Thoracic aorta endothelial cell (primary cell): Measurements from ENCODE around the gene FANCG. TPM values are rescaled to one million over a fixed set of nuclear protein-coding genes. Genes with fewer than 3 reads are reported as not detected.

Experiments
- small RNA-seq: library from RNA; depleted of rRNA; stranded (forward); fragments of <200 nt; gene quantifications from one replicate; pipeline ENCODE3, GENCODE V24; 2012
- total RNA-seq: library from RNA; depleted of rRNA; stranded (reverse); fragments of >200 nt; gene quantifications from 2 replicates; pipeline ENCODE4 v1.2.3, GENCODE V29; 2012

FANCG gene
- 31.6 and 39.3 TPM in 2 replicates for total RNA-seq

DNA sequence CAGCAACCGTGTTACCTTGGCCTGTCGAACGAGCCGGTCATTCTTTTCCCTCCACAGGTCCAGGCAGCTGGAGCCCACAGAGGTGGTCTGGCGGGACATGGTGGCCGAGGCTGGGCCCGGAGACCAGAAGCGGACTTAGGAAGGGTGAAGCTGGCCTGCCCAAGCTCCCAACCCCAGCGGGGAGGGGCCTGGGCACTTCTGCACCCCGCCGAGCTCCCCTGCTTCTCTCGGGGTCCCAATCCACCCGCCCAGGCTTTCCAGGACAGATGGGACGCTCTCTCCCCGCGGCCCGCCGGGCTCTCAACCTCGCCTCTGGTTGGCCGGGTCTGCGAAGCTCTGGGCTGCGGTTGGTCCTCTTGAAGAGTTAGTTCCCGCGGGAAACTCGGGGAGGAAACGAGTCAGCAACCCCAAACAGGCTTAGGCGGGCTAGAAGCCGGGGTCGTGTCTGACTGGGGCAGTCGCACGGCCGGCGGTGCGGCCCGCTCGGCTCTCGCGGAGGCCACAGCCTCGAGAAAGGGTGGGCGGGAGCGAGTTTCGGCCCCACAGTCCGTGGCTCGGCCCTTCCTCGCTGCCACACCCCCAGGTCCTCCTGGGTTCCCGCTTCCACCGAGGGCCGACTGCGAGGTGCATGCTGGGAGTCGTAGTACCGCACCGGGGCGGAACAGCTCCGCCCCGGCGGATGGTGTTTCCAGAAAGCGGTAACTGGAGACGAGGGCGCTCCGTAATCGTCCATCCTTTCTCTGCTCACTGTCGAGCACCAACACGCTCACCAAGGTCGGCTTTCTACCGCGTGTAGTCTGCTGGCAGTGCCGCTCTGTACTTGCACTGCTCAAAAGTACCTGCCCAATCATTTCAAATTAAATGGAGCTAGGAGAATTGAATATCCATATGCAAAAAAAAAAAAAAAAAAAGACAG is at the start of gene FANCG:
FANCG (minus strand) TSS at position 517 of the 916 bp plus-strand sequence; CDS start at position 99, 418 bp downstream.

GRCh38 chr9:35115680-35116538 is 36.2 kb upstream of the FANCG start, which contains the start of gene ATOSB:
Gene ATOSB, minus strand, starts transcription at chr9:35115862. Its CDS starts 7,588 bp downstream, at chr9:35108274.

GRCh38 chr9:35102769-35103659 is 23.3 kb upstream of the FANCG start, which contains the start of gene STOML2:
Gene STOML2, minus strand, starts transcription at chr9:35103131. Its CDS starts 37 bp downstream, at chr9:35103094.

DNA sequence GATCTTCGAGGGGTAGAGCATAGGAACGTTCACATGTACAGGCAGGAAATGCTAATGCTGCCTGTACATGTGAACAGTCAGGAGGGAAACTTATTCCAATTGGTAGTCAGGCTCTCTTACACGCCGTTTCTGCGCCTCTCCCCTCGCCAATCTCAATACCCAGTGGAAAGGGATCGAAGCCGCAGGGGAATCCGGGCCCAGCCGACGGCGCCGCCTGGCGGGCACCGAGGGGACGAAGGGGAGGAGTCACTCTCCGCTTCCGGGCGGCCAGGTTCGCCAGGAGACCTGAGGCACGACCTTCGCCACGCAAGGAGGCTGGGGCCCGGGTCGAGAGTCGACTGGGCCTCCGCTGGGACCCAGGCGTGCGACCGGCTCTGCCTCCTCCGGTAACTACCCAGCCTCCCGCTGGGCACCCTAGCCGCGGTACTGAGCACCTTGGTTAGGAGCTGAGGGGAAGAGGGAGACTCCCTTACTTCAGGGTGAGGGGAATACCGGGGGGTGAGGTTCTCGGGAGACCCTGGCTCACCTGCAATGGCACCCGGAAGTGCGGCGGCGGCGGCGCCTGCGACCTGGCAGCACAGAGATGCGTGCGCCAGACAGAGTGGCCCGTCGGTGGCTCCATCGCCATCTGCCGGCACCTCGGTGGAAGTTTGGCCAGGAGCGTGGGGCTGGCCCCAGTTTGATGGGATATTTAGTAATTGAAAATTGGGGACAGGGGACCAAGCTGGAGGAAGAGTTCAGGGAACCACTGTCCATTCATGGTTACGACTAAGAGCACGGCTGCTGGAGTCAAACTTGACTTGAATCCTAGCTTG is 16.5 kb upstream of the FANCG start, which contains the start of gene PIGO:
PIGO (minus strand) TSS at position 557 of the 815 bp plus-strand sequence. CDS start 1,026 bp downstream, outside the sequence.

DNA sequence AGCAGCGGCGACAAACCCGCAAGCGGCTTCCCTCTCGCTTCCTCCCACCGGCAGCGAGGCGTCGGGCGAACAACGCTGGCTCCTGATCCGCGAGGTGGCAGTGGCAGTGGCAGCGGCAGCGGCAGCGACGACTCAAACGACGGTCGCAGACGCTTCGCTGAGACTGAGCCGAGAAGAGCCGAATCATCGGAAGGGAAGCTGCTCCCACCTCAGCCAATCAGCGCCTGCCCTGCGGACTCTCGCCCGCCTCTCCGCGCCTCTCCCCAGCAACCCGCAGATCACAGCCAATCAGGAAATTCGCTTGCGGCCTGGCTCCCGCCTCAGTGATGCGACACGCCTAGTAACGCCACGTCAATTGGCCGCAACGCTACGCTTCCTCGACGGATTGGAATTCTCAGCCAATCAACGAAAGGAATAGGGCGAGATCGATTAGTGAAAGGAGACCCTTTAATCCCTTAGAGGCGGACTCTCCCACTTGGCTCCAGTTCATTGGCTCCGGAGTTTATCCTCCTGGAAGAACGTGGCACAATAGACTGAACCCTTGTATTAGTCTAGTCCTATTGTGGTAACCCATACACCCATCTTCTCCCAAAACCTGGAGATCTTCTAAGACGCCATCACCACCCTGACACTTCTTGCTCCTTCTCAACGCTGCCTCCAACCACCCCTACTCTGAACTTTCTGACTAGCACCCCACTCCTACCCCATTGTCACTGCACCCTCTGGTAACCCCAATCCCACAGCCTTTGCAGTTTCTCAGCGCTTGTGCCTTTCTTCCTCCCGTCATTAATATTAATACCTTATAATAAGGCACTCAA is 7.1 kb downstream of the FANCG start, which contains the start of gene VCP:
VCP (minus strand) TSS at position 165 of the 818 bp plus-strand sequence. CDS start 272 bp downstream, outside the sequence.

Small RNA genes within 50 kb of the gene (small RNA-seq; reads per million reads assigned to genes)
- gene RN7SL338P, result not detected

Other genes starting within 250 kb of the FANCG start
- not detected in 2 replicates for gene PHF24, start 121.7 kb downstream of the FANCG start, total RNA-seq
- gene DNAJB5, start 90.2 kb downstream of the FANCG start, total RNA-seq, result 4.7 and 6.5 TPM in 2 replicates
- 479 and 512 TPM in 2 replicates for gene VCP, start 7.3 kb downstream of the FANCG start, total RNA-seq
- 10.8 and 14.4 TPM in 2 replicates for gene PIGO, start 16.6 kb upstream of the FANCG start, total RNA-seq
- 182 and 192 TPM in 2 replicates for gene STOML2, start 23.2 kb upstream of the FANCG start, total RNA-seq
- 29.8 and 33.2 TPM in 2 replicates for gene ATOSB, start 35.9 kb upstream of the FANCG start, total RNA-seq
- 48.1 and 56.1 TPM in 2 replicates for gene UNC13B, start 82.1 kb upstream of the FANCG start, total RNA-seq